Chondrocyte (in vitro differentiated cells): ENCODE results near the gene VWA1. TPM values are rescaled to one million over a fixed set of nuclear protein-coding genes. Genes with fewer than 3 reads are reported as not detected.
"Not testable (repeated sequence)": the region's sequence is repeated elsewhere in the genome, so short reads cannot be mapped to it uniquely, and the experiment has no call there.

Source experiments
- DNase-seq: peaks from one replicate; pipeline ENCODE4 v3.0.0; 2021; ENCODE audit warnings: mixed read lengths, low spot score
- H3K27ac Mint-ChIP-seq: one replicate; pipeline ENCODE4 v1.8.0; 2021; ENCODE audit warnings: mild to moderate bottlenecking, moderate library complexity, mixed read lengths; ENCODE audit not compliant: unreplicated experiment
- H3K27me3 Mint-ChIP-seq: 2 replicates; pipeline ENCODE4 v1.8.0; 2021; ENCODE audit warnings: low read depth, mixed read lengths
- H3K36me3 Mint-ChIP-seq: 2 replicates; pipeline ENCODE4 v1.8.0; 2021; ENCODE audit warnings: low read depth, mixed read lengths
- H3K4me1 Mint-ChIP-seq: 2 replicates; pipeline ENCODE4 v1.8.0; 2021; ENCODE audit warnings: low read depth, mild to moderate bottlenecking, mixed read lengths
- H3K4me3 Mint-ChIP-seq: one replicate; pipeline ENCODE4 v1.8.0; 2021; ENCODE audit warnings: mild to moderate bottlenecking, moderate library complexity, mixed read lengths; ENCODE audit not compliant: unreplicated experiment
- H3K9me3 Mint-ChIP-seq: 2 replicates; pipeline ENCODE4 v1.8.0; 2021; ENCODE audit warnings: low read depth, mixed read lengths
- CTCF ChIP-seq: fragments of 200-600 bp; sonication (generic); IDR thresholded peaks from 2 replicates; pipeline ENCODE4 v1.5.0; 2021; ENCODE audit warnings: antibody characterized with exemption, mild to moderate bottlenecking, moderate library complexity
- total RNA-seq: library from RNA; stranded (reverse); gene quantifications from 3 replicates; pipeline ENCODE4 v1.2.1, GENCODE V29; 2021

Gene VWA1
- total RNA-seq, 1 donor from 2014 or later, result 24.3 TPM

DNA sequence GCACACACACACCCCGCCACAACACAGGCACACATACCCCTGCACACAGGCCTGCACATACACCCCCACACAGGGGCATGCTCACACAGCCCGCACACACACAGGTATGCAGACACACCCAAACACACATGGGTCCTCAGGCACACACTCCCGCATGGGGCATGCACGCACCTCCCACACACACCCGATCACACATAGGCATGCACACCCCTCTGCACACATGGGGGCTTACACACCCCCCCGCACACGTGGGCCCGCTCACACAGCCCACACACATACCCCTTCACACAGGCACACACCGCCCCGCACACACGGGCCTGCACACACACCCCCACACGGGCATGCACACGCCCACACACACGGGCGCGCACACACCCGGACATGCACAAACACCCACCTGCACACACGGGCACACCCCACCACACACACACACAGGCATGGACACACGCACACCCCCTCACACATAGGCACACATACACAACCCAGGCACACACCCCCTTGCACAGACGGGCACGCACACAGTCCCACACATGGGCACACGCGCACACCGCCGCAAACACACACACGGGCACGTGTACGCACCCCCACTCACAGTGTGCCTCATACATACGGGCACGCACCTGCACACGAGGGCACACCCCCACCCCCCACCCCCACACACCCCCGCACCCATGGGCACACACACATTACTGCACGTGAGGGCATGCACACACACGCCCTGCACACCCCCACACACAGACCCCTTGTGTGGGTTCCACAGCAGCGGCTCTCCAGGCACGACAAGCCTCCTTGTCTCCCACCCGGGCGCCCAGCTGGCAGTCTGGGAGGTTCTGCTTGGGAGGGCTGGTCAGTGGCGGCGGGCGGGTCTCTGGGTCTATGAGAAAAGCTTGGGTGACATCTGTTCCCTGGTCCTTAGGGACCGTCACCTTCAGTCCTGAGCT, 44.3 kb downstream of the VWA1 start:
- H3K27ac Mint-ChIP-seq, result no peak overlapping the region
- H3K4me3 Mint-ChIP-seq, result no peak overlapping the region
- no peaks in the 10 kb centered on the region for H3K4me1 Mint-ChIP-seq
- no peak for TF ChIP-seq CTCF
- no peaks in the 10 kb centered on the region for H3K27me3 Mint-ChIP-seq
- H3K9me3 Mint-ChIP-seq, result no peaks in the 10 kb centered on the region
- no peak for DNase-seq
- H3K36me3 Mint-ChIP-seq, result peaks cover 7% of the 10 kb centered on the region

- H3K27ac Mint-ChIP-seq, H3K4me1 Mint-ChIP-seq, H3K36me3 Mint-ChIP-seq, H3K9me3 Mint-ChIP-seq, H3K4me3 Mint-ChIP-seq, H3K27me3 Mint-ChIP-seq, DNase-seq: not testable (repeated sequence)
Measured at GRCh38 chr1:1480488-1480867, 45.0 kb downstream of the VWA1 start.

DNA sequence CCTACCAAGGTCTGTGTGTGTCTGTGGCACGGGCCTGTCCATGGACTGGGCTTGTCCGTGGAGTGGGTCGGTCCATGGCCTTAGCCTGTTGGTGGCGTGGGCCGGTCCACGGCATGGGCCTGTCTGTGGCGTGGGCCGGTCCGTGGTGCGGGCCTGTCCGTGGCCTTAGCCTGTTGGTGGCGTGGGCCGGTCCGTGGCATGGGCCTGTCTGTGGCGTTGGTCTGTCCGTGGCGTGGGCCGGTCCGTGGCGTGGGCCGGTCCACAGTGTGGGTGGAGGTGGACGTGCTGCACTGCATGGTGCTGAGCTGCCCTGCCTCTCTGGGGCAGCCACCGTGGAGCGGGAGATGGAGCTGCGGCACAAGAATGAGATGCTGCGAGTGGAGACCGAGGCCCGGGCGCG, 46.3 kb downstream of the VWA1 start:
- H3K27me3 Mint-ChIP-seq, H3K4me3 Mint-ChIP-seq, H3K4me1 Mint-ChIP-seq, DNase-seq, H3K9me3 Mint-ChIP-seq, H3K27ac Mint-ChIP-seq, H3K36me3 Mint-ChIP-seq: not testable (repeated sequence)

DNA sequence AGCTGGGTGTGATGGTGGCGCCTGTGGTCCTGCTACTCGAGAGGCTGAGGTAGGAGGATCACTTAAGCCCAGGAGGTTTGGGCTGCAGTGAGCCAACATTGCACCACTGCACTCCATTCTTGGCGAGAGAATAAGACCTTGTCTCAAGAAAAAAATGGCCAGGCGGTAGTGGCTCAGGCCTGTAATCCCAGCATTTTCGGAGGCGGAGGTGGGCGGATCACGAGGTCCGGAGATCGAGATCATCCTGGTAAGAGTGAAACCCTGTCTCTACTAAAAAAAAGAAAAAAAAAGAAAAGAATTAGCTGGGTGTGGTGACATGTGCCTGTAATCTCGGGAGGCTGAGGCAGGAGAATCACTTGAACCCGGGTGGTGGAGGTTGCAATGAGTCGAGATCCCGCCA, 47.4 kb downstream of the VWA1 start:
- no peak overlapping the region for H3K27ac Mint-ChIP-seq
- H3K27me3 Mint-ChIP-seq, result no peaks in the 10 kb centered on the region
- no peaks in the 10 kb centered on the region for H3K9me3 Mint-ChIP-seq
- no peak for TF ChIP-seq CTCF
- no peak overlapping the region for H3K4me3 Mint-ChIP-seq
- peaks cover 7% of the 10 kb centered on the region for H3K36me3 Mint-ChIP-seq
- no peak for DNase-seq
- H3K4me1 Mint-ChIP-seq, result no peaks in the 10 kb centered on the region

DNA sequence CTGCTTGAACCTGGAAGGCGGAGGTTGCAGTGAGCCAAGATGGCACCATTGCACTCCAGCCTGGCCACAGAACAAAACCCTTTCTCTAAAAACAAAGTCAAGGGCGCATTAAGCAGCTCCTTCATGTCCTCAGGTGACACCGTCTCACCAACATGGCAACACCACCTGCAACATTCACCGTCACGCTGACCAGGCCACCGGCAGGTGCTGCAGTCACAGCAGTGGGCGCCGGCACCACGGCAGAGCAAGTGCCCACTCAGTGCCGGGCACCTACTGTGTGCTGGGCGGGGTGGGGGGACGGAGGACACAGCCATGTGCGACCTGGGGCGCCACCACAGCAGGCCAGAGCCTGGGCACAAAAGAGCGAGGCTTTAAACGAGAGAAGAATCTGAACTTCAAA, 48.2 kb downstream of the VWA1 start:
- no peaks in the 10 kb centered on the region for H3K4me1 Mint-ChIP-seq
- no peaks in the 10 kb centered on the region for H3K9me3 Mint-ChIP-seq
- no peak for DNase-seq
- H3K36me3 Mint-ChIP-seq, result peaks cover 7% of the 10 kb centered on the region
- H3K4me3 Mint-ChIP-seq, result no peak overlapping the region
- TF ChIP-seq CTCF, result no peak
- no peaks in the 10 kb centered on the region for H3K27me3 Mint-ChIP-seq
- no peak overlapping the region for H3K27ac Mint-ChIP-seq

GRCh38 chr1:1484976-1485750, 49.7 kb downstream of the VWA1 start:
- H3K9me3 Mint-ChIP-seq, H3K36me3 Mint-ChIP-seq, H3K27ac Mint-ChIP-seq, H3K27me3 Mint-ChIP-seq, DNase-seq, H3K4me3 Mint-ChIP-seq, H3K4me1 Mint-ChIP-seq: not testable (repeated sequence)

DNA sequence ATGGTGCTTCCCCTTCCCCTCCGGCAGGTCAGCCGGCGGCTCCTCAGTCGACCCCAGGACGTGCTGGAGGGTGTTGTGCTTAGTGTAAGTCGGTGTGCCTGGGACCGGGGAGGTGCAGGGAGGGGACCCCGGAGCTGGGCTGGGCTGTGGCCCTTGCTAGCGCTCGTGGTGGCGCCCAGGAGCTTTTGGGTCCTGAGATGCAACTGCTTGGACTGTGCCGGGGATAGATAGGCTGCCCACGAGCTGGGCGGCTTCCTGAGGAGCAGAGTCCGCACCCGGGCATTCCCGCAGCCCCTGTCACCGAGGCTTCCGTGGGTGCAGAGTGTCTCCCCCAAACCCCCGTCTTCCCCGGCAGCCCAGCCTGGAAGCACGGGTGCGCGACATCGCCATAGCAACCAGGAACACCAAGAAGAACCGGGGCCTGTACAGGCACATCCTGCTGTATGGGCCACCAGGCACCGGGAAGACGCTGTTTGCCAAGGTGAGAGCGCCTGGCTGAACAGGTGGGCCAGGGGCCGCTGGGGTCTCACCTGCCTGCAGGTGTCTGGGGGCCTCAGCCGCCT, 50.3 kb downstream of the VWA1 start:
- not testable (repeated sequence) for H3K27ac Mint-ChIP-seq, H3K36me3 Mint-ChIP-seq, DNase-seq, H3K4me1 Mint-ChIP-seq, H3K4me3 Mint-ChIP-seq, H3K9me3 Mint-ChIP-seq, H3K27me3 Mint-ChIP-seq
